RWPE2 (cell line): ENCODE measurements around the gene GPR183.
A peak's percentile ranks its signal among the peaks of the same experiment; 100 is the strongest.

Source experiments
- ATAC-seq: fragments of 200-7000 bp; cut with Tn5 transposase; 3 replicates; pipeline ENCODE4 v1.9.1; 2021; ENCODE audit warnings: low read depth
- DNase-seq: peaks from one replicate; pipeline ENCODE4 v3.0.0-alpha.2; 2020; ENCODE audit warnings: low spot score
- H3K27ac ChIP-seq: fragments of 450-650 bp; 2 replicates; pipeline ENCODE4 v1.5.1; 2017; ENCODE audit warnings: mild to moderate bottlenecking; ENCODE audit not compliant: poor library complexity, severe bottlenecking
- H3K27me3 ChIP-seq: fragments of 250-450 bp; sonication (Bioruptor Pico); 2 replicates; pipeline ENCODE4 v1.5.1; 2021; ENCODE audit warnings: mild to moderate bottlenecking, moderate library complexity; ENCODE audit not compliant: insufficient read depth, poor library complexity, severe bottlenecking
- H3K36me3 ChIP-seq: fragments of 250-450 bp; sonication (Bioruptor Pico); 2 replicates; pipeline ENCODE4 v1.5.1; 2020; ENCODE audit warnings: low read depth, mild to moderate bottlenecking, moderate library complexity
- H3K4me1 ChIP-seq: fragments of 250-450 bp; sonication (Bioruptor Pico); 2 replicates; pipeline ENCODE4 v1.5.1; 2021; ENCODE audit warnings: mild to moderate bottlenecking, moderate library complexity; ENCODE audit not compliant: insufficient read depth, poor library complexity, severe bottlenecking
- H3K4me3 ChIP-seq: fragments of 250-450 bp; sonication (Bioruptor Pico); 2 replicates; pipeline ENCODE4 v1.5.1; 2021; ENCODE audit warnings: mild to moderate bottlenecking, moderate library complexity; ENCODE audit not compliant: severe bottlenecking
- H3K9me3 ChIP-seq: fragments of 250-450 bp; sonication (Bioruptor Pico); 2 replicates; pipeline ENCODE4 v1.5.1; 2021; ENCODE audit warnings: mild to moderate bottlenecking, moderate library complexity; ENCODE audit not compliant: severe bottlenecking
- CTCF ChIP-seq: fragments of 450-650 bp; IDR thresholded peaks from one replicate; pipeline ENCODE4 v1.5.1; 2017; ENCODE audit warnings: mild to moderate bottlenecking, moderate library complexity; ENCODE audit not compliant: poor library complexity, severe bottlenecking

The GPR183 gene

DNA sequence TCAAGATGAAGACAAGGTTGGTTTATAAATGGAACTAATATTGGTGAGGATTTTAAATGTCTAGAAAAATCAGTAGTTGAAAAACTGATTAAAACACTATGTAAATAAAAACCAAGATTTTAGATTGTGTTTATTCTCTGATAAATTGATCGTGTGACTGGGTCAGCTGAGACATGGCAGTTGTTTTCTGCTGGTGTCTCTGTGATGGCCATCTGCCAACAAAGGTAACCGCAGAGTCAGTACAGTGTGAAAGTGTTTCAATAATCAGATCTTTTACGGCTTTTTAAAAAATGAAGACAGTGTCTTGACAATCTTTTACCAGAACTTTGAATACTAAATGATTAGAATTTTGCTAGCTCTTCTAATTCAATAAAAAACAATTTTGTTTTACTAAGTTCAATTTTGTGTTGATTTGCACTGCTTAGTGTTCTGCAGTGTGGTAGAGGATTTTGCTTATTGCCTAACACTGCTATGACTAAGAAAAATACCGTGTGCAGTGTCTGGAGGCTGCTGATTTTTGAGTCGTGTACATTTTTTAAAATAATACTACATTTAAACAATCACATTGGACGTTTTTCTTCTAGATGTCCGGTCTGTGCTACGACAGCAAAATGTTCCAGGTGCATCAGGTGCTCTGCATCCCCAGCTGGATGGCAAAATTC lies 32.7 kb upstream of the GPR183 start:
- DNase-seq (no peak), ATAC-seq (peak; percentile 93)
- no peak for TF ChIP-seq CTCF
- H3K4me3 ChIP-seq: no peak overlapping the region
- peaks cover 15% of the 10 kb centered on the region for H3K36me3 ChIP-seq
- no peaks in the 10 kb centered on the region for H3K27me3 ChIP-seq
- H3K27ac ChIP-seq: no peak overlapping the region
- H3K9me3 ChIP-seq: no peaks in the 10 kb centered on the region
- peaks cover 9% of the 10 kb centered on the region for H3K4me1 ChIP-seq

GRCh38 chr13:99339230-99339721 lies 32.1 kb upstream of the GPR183 start:
- H3K27me3 ChIP-seq: no peaks in the 10 kb centered on the region
- TF ChIP-seq CTCF: no peak
- H3K27ac ChIP-seq: no peak overlapping the region
- ATAC-seq (no peak), DNase-seq (no peak)
- peaks cover 16% of the 10 kb centered on the region for H3K36me3 ChIP-seq
- H3K9me3 ChIP-seq: no peaks in the 10 kb centered on the region
- H3K4me1 ChIP-seq: peaks cover 9% of the 10 kb centered on the region
- H3K4me3 ChIP-seq: no peak overlapping the region

DNA sequence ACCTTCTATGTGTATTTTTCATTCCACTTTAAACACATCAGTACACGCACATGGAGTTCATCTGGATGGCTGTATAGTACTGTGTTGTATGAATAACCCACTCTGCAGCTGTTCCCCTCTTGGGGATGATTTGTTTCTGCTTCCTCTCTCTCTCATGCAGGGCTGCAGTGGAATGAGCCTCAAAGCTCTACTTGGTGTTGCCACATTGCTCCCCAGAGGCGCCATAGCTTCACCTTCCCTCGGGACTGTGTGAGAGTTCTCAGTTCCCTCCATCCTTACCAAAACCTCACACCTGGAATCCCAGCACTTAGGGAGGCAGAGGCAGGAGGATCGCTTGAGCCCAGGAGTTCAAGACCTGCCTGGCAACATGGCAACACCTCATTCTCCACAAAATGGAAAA lies 28.4 kb upstream of the GPR183 start:
- Histone ChIP-seq H3K4me3 (no peak overlapping the region), H3K27me3 (no peaks in the 10 kb centered on the region), H3K36me3 (peaks cover 12% of the 10 kb centered on the region; the same call in 1 of the 2 replicates), H3K9me3 (no peaks in the 10 kb centered on the region), H3K4me1 (peaks cover 9% of the 10 kb centered on the region), H3K27ac (no peak overlapping the region)
- DNase-seq (no peak), ATAC-seq (no peak)
- TF ChIP-seq CTCF: no peak

DNA sequence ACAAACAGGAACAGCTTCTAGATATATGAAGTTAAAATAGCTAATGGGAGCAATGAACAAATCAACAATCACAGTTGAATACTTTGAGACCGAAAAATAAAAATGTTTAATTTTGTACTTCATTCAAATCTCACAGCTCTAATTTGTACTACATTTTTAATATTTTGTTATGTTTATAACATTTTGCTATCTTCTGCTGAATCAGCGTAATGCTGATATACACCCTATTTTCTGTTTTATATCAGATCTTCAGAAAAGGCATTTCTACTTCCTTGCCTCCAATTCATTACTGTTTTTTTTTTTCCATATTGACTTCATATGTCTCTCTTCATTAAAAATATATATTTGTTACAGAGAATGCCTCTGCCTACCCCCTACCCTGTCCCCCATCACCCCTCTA lies 27.9 kb upstream of the GPR183 start:
- TF ChIP-seq CTCF: no peak
- DNase-seq: no peak
- H3K4me1 ChIP-seq: peaks cover 7% of the 10 kb centered on the region
- H3K27ac ChIP-seq: no peak overlapping the region
- H3K27me3 ChIP-seq: no peaks in the 10 kb centered on the region
- no peak overlapping the region for H3K4me3 ChIP-seq
- ATAC-seq: no peak
- H3K36me3 ChIP-seq: peaks cover 7% of the 10 kb centered on the region; the same call in 1 of the 2 replicates
- H3K9me3 ChIP-seq: no peaks in the 10 kb centered on the region

GRCh38 chr13:99334221-99334620 lies 27.0 kb upstream of the GPR183 start:
- no peak overlapping the region for H3K4me3 ChIP-seq
- TF ChIP-seq CTCF: no peak
- no peaks in the 10 kb centered on the region for H3K4me1 ChIP-seq
- no peaks in the 10 kb centered on the region for H3K9me3 ChIP-seq
- ATAC-seq (no peak), DNase-seq (no peak)
- H3K27me3 ChIP-seq: no peaks in the 10 kb centered on the region
- H3K36me3 ChIP-seq: 0 out of 2 replicates have a peak, but pooled peaks cover 3% of the 10 kb centered on the region
- no peak overlapping the region for H3K27ac ChIP-seq
